GM12873 (cell line): ENCODE measurements around the gene AKAP5.

Experiments used
- CTCF ChIP-seq: IDR thresholded peaks from 2 replicates; pipeline ENCODE4 v1.5.1; 2012; ENCODE audit warnings: low read depth, mild to moderate bottlenecking, moderate library complexity, low read length, control low read depth; ENCODE audit not compliant: insufficient read depth; ENCODE audit errors: missing control alignments

Gene AKAP5, protein sequence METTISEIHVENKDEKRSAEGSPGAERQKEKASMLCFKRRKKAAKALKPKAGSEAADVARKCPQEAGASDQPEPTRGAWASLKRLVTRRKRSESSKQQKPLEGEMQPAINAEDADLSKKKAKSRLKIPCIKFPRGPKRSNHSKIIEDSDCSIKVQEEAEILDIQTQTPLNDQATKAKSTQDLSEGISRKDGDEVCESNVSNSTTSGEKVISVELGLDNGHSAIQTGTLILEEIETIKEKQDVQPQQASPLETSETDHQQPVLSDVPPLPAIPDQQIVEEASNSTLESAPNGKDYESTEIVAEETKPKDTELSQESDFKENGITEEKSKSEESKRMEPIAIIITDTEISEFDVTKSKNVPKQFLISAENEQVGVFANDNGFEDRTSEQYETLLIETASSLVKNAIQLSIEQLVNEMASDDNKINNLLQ

GRCh38 chr14:64465191-64465822 lies at the start of gene AKAP5:
AKAP5 (plus strand) TSS chr14:64465499; CDS start chr14:64468395, 2,896 bp downstream.
- TF ChIP-seq CTCF, result no peak

DNA sequence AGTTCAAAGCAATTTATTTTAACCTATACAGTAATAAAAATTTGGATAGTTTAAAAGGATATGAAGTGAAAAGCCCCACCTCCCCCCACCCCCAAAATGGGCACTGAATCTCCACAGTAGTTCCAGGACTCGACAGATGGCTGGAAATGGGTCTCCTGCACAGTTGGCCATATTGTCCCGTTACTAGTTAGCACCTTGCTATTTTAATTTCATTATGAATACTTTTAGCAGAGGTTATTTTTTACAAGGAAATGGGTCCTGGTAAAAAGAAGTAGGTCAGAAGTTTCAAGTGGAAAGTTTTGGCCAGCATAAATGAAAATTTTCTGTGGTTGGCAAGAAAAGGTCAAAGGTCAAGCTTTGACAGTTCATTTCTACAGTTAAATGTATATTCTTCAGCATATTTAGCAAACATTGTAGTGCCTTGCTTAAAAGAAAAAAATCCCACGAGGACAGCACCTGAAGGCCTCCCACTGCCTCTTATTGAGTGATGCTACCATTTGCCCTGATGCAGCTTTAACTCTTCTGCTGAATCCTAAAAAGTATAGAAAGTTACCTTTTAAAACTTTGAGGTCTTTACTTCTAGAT lies 48.9 kb upstream of the AKAP5 start:
- no peak for TF ChIP-seq CTCF

DNA sequence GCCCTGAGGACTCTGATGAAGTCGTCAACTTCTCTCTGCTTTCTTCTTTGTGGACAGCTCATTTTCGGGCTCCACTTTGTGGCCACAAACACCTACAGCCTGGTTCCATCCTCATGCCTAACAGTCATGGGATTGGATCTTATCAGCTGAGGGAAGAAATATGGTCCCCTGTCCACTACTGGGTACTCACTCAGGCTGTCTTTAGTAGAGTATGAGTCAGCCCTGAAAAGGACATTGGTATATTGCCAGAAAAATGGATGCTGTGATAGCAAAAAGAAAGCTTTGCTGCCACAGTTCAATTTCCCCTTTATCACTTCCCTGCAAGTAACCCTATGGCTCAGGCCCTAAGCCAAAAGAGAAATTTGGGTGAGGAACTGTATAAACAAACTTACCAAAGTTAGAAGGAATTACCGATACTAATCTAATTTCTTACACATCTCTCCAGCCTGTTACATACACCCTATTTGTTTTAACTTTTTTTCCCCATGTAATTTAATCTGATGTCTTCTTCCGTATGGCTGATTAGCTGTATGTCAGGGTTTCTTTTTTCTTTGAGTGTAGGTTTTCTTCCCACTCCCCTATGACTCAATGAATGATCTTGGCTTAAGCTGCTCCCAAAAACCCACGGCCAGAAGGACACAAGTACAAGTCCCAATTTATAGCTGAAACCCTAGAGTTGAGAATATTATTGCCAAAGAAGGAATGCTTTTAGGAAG lies 48.1 kb upstream of the AKAP5 start:
- TF ChIP-seq CTCF, result no peak

DNA sequence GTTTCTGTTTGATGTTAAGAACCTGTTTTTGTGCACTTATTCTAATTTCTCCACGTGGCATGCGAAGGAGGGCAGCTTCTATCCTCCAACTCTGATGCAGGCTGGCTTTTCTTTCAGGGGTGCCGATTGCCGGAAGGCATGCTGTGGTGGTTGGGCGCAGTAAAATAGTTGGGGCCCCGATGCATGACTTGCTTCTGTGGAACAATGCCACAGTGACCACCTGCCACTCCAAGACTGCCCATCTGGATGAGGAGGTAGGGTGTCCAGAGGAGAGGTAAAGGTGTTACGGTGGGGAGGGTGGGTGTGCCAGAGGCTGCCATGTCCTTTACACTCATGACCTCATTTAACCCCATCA lies 47.6 kb upstream of the AKAP5 start:
- TF ChIP-seq CTCF, result no peak

DNA sequence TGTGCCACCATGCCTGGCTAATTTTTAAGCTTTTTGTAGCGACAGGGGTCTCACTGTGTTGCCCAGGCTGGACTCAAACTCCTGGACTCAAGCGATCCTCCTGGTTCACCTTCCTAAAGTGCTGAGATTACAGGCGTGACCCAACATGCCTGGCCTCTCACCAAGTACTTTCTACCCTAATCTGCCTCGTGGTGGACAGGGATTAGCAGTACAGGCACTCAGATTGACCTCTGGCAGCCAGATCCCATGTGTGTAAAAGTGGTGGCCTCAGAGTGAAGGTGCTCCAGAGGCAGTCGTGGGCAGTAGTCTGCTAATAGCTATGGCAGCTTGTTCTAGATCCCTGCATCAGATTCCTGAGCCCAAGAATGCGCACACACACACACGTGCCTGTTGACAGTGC lies 46.3 kb upstream of the AKAP5 start:
- TF ChIP-seq CTCF, result no peak

- TF ChIP-seq CTCF, result no peak
These were observed 44.1 kb upstream of the AKAP5 start for GRCh38 chr14:64421166-64421565.

DNA sequence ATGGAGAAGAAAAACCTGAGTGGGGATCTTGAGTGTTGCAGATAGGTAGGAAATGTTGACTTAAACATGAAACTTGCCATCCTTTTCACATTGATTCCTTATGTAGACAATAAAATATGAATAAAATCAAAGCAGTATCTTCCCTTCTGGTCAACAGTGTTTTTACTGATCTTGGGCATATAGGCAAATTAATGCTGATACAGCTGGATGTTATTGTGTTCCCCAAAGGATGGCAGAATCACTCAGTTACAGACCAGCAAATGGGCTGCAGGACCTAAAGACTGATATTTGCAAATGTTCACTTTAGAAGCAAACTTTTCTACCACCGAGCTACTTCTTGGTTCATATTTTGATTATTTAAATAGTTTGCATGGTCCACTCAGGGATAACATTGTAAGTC lies 43.3 kb upstream of the AKAP5 start:
- TF ChIP-seq CTCF, result no peak
